GM12878 (cell line): ENCODE data around the gene STK39. TPM values are rescaled to one million over a fixed set of nuclear protein-coding genes. Genes with fewer than 3 reads are reported as not detected.

Experiments
- ATAC-seq: fragments of 200-7000 bp; cut with Tn5 transposase; 3 replicates; pipeline ENCODE4 v1.9.1; 2020; ENCODE audit warnings: mild to moderate bottlenecking, moderate library complexity
- BruUV-seq: library from RNA; stranded (reverse); fragments of 400-500 nt; replicated peaks from 2 replicates; lab custom pipeline; 2021; lab: Mats Ljungman, UMichigan
- CTCF ChIA-PET: fragments of 300-600 bp; sonication (Branson Sonifier 250); formaldehyde crosslinking; extraction: SDS; loops from one replicate; lab custom pipeline; 2021; ENCODE audit warnings: inconsistent platforms; lab: Yijun Ruan, JAX
- POLR2A ChIA-PET: fragments of 350-600 bp; formaldehyde crosslinking; extraction: SDS; loops from one replicate; lab custom pipeline; 2021; ENCODE audit warnings: inconsistent platforms; lab: Charles Lee
- RAD21 ChIA-PET: fragments of 300-600 bp; sonication (Branson Sonifier 250); formaldehyde crosslinking; loops from one replicate; lab custom pipeline; 2023; ENCODE audit warnings: antibody characterized with exemption; ENCODE audit not compliant: unreplicated experiment; lab: Charles Lee
- SMC1A ChIA-PET: fragments of 300-600 bp; sonication (Branson Sonifier 250); formaldehyde crosslinking; loops from one replicate; lab custom pipeline; 2023; ENCODE audit not compliant: unreplicated experiment, uncharacterized antibody; lab: Charles Lee
- DNase-seq: peaks from one replicate; pipeline ENCODE4 v3.0.0-alpha.2; 2011; ENCODE audit warnings: low read depth, low spot score
- FAIRE-seq: peaks from 3 replicates; lab custom pipeline; 2011; peaks lifted over from hg19 to GRCh38; lab: Jason Lieb, UNC
- H2AFZ ChIP-seq: 2 replicates; pipeline ENCODE4 v1.6.0; 2011; ENCODE audit warnings: low read depth, low read length, control low read depth; ENCODE audit not compliant: control insufficient read depth
- H3K27ac ChIP-seq: 2 replicates; pipeline ENCODE4 v1.5.1; 2011; ENCODE audit warnings: control low read depth; ENCODE audit not compliant: control insufficient read depth, insufficient read depth
- H3K27me3 ChIP-seq, 2 experiments: replicated peaks in 1 of 2; 2 replicates each; pipeline versions ENCODE4 v1.6.0 to v1.6.1; 2011; ENCODE audit warnings: low read length in 1 of 2; ENCODE audit not compliant: control insufficient read depth in 2 of 2, insufficient read depth in 2 of 2
- H3K36me3 ChIP-seq, 2 experiments: 2 replicates each; pipeline ENCODE4 v1.5.1; 2011; ENCODE audit warnings: low read length in 1 of 2; ENCODE audit not compliant: control insufficient read depth in 2 of 2, insufficient read depth in 2 of 2
- H3K4me1 ChIP-seq: 2 replicates; pipeline ENCODE4 v1.6.1; 2011; ENCODE audit warnings: mild to moderate bottlenecking, low read length, moderate library complexity, mixed read lengths; ENCODE audit not compliant: control insufficient read depth, insufficient read depth
- H3K4me2 ChIP-seq: 2 replicates; pipeline ENCODE4 v1.6.0; 2011; ENCODE audit warnings: control low read depth; ENCODE audit not compliant: control insufficient read depth, insufficient read depth
- H3K4me3 ChIP-seq: fragments of 200-600 bp; sonication (generic); 2 replicates; pipeline ENCODE4 v1.5.1; 2016
- H3K79me2 ChIP-seq: 2 replicates; pipeline ENCODE4 v1.6.0; 2011; ENCODE audit warnings: low read length; ENCODE audit not compliant: control insufficient read depth, insufficient read depth
- H3K9ac ChIP-seq: 2 replicates; pipeline ENCODE4 v1.8.0; 2011; ENCODE audit warnings: low read length, control low read depth, mixed read lengths; ENCODE audit not compliant: control insufficient read depth, insufficient read depth
- H3K9me3 ChIP-seq: replicated peaks from 3 replicates; pipeline ENCODE4 v1.5.1; 2011; ENCODE audit warnings: mild to moderate bottlenecking, low read length; ENCODE audit not compliant: control insufficient read depth, insufficient read depth
- H4K20me1 ChIP-seq: 2 replicates; pipeline ENCODE4 v1.6.0; 2011; ENCODE audit not compliant: control insufficient read depth, insufficient read depth
- ASH2L ChIP-seq: fragments of 300-600, 200-600 bp; sonication (generic); IDR thresholded peaks from 2 replicates; pipeline ENCODE4 v1.6.1; 2017; ENCODE audit warnings: low read depth, mild to moderate bottlenecking, borderline replicate concordance
- CBFB ChIP-seq: IDR thresholded peaks from 2 replicates; pipeline ENCODE4 v1.6.1; 2016; ENCODE audit warnings: antibody characterized with exemption, low read depth
- CBX5 ChIP-seq: sonication (generic); IDR thresholded peaks from 2 replicates; pipeline ENCODE4 v1.6.1; 2016; ENCODE audit warnings: low read depth, moderate library complexity, mild to moderate bottlenecking, inconsistent platforms
- FOS ChIP-seq: IDR thresholded peaks from 3 replicates; pipeline ENCODE4 v1.6.1; 2011; ENCODE audit warnings: borderline replicate concordance; ENCODE audit not compliant: insufficient read length; ENCODE audit errors: extremely low read depth
- MEF2A ChIP-seq: IDR thresholded peaks from 2 replicates; pipeline ENCODE4 v1.6.1; 2011; ENCODE audit warnings: low read depth, mild to moderate bottlenecking, low read length, moderate library complexity; ENCODE audit not compliant: insufficient read depth
- RB1 ChIP-seq: fragments of 450-650 bp; formaldehyde crosslinking; IDR thresholded peaks from 2 replicates; pipeline ENCODE4 v1.6.1; 2017; ENCODE audit warnings: mild to moderate bottlenecking, borderline replicate concordance
- SMAD1 ChIP-seq: fragments of 450-650 bp; IDR thresholded peaks from 2 replicates; pipeline ENCODE4 v1.6.1; 2018; ENCODE audit warnings: mild to moderate bottlenecking, low read depth; ENCODE audit not compliant: partially characterized antibody
- WRNIP1 ChIP-seq: IDR thresholded peaks from 2 replicates; pipeline ENCODE4 v1.6.1; 2011; ENCODE audit warnings: low read depth, low read length, improper control_type of control experiment, borderline replicate concordance
- ZNF24 ChIP-seq: fragments of 450-650 bp; IDR thresholded peaks from 2 replicates; pipeline ENCODE4 v1.6.1; 2017; ENCODE audit warnings: antibody characterized with exemption, mild to moderate bottlenecking
- ZNF384 ChIP-seq: IDR thresholded peaks from 2 replicates; pipeline ENCODE4 v1.6.1; 2012; ENCODE audit warnings: low read depth, mild to moderate bottlenecking, low read length, improper control_type of control experiment, borderline replicate concordance
- WGBS: methylation state at CpG from one replicate; pipeline ENCODE4 v1.1.6; 2016; ENCODE audit warnings: low lambda C conversion rate; ENCODE audit not compliant: insufficient replicate concordance, insufficient coverage; ENCODE audit errors: missing lambda C conversion rate; 5-methylcytosine and 5-hydroxymethylcytosine counted together
- in situ Hi-C: fragments of 300-500 bp; cut with MboI; formaldehyde crosslinking; loops from 9 replicates; pipeline ENCODE4 v1.14.3; 2018; ENCODE audit warnings: mixed read lengths
- intact Hi-C: fragments of 100-400 bp; cut with micrococcal nuclease; formaldehyde crosslinking; loops from one replicate; pipeline ENCODE4 v1.14.2; 2022; ENCODE audit not compliant: unreplicated experiment
- polyA plus RNA-seq, 11 experiments: library from polyadenylated mRNA; depleted of rRNA in 4 of 11; unstranded in 6 of 11; stranded (reverse) in 5 of 11; fragments of >200 nt; fragmentation: Nextera tagmentation in 4 of 11; fragmentation: Illumina TruSeq in 1 of 11; extraction: Ambion mirVana in 4 of 11; extraction: Trizol in 1 of 11; gene quantifications; 1 replicate in 1 of 11; 2 replicates in 10 of 11; pipeline versions ENCODE4 v1.2.1 to v1.2.3, GENCODE V29; 2011 to 2016; ENCODE audit warnings: inconsistent platforms in 2 of 11, missing spikeins in 2 of 11, low read depth in 1 of 11
- total RNA-seq, 4 experiments: library from RNA; depleted of rRNA in 3 of 4; stranded (reverse); fragments of >200 nt in 3 of 4; fragmentation: Illumina TruSeq in 1 of 4; extraction: Trizol in 1 of 4; gene quantifications; 2 replicates each; pipeline versions ENCODE4 v1.2.1 to v1.2.3, GENCODE V29; 2013 to 2021
- TF ChIP-seq, protein P1 (sequence below), 3 experiments: IDR thresholded peaks in 2 of 3; conservative IDR thresholded peaks in 1 of 3; 2 replicates each; pipeline ENCODE4 v1.5.1; 2011; ENCODE audit warnings: low read depth in 3 of 3, low read length in 3 of 3, mild to moderate bottlenecking in 3 of 3, control low read depth in 2 of 3, moderate library complexity in 2 of 3, inconsistent platforms in 1 of 3, mixed read lengths in 1 of 3; ENCODE audit not compliant: control insufficient read depth in 2 of 3, insufficient read depth in 1 of 3; ENCODE audit errors: extremely low read depth in 1 of 3
- TF ChIP-seq, protein P2 (sequence below): IDR thresholded peaks from 2 replicates; pipeline ENCODE4 v1.6.1; 2012; ENCODE audit warnings: low read depth, low read length, improper control_type of control experiment

STK39 gene
- total and polyA plus RNA-seq, 10 of the 15 experiments (the other 5 are each of a cell fraction or from before 2014, with no cell fraction given): 0.03 to 0.21 (median 0.07) TPM; not detected in 5

DNA sequence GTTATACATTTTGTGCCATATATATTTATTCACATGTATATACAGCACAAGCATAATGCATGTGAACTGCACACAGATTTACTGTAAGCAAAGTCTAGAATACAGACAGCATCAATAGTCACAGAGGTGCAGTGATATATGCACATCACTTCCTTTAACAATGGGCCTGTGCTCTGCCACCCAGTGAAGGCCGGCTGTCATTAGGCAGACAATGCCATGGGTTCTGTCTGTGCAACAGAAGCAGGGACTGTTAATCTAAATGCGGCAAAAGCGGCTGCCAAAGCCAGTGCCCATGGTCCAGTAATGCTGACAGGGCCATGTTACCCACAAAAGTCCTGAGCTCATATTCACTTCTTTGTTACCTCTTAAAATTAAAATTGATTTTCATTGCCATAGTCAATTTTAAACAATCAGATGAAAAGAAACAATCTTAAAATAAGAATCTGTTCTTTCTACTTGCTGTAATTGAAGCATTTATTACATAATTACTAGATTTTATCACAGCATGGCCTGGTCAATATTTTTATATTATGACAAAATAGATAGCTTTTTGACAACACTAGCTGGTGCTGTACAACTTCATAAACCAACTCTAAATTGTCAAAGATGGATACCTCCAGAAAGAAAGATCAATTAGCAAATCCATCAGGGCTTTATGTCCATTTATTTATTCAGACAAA is 232.0 kb downstream of the STK39 start:
- TF ChIP-seq RB1: no peak
- TF ChIP-seq, protein P1, sequence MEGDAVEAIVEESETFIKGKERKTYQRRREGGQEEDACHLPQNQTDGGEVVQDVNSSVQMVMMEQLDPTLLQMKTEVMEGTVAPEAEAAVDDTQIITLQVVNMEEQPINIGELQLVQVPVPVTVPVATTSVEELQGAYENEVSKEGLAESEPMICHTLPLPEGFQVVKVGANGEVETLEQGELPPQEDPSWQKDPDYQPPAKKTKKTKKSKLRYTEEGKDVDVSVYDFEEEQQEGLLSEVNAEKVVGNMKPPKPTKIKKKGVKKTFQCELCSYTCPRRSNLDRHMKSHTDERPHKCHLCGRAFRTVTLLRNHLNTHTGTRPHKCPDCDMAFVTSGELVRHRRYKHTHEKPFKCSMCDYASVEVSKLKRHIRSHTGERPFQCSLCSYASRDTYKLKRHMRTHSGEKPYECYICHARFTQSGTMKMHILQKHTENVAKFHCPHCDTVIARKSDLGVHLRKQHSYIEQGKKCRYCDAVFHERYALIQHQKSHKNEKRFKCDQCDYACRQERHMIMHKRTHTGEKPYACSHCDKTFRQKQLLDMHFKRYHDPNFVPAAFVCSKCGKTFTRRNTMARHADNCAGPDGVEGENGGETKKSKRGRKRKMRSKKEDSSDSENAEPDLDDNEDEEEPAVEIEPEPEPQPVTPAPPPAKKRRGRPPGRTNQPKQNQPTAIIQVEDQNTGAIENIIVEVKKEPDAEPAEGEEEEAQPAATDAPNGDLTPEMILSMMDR (IDR thresholded peaks at IDR 0.05 in 2 of 3, conservative IDR thresholded peaks at IDR 0.05 in 1 of 3; ENCODE audit: control insufficient read depth in 2 of 3, extremely low read depth in 1 of 3, insufficient read depth in 1 of 3, low read depth in 3 of 3, low read length in 3 of 3): no peak
- TF ChIP-seq SMAD1: no peak
- TF ChIP-seq, protein P2, sequence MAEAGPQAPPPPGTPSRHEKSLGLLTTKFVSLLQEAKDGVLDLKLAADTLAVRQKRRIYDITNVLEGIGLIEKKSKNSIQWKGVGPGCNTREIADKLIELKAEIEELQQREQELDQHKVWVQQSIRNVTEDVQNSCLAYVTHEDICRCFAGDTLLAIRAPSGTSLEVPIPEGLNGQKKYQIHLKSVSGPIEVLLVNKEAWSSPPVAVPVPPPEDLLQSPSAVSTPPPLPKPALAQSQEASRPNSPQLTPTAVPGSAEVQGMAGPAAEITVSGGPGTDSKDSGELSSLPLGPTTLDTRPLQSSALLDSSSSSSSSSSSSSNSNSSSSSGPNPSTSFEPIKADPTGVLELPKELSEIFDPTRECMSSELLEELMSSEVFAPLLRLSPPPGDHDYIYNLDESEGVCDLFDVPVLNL: no peak
- TF ChIP-seq CBFB: no peak
- no peak for TF ChIP-seq WRNIP1
- TF ChIP-seq ZNF24: no peak
- no peak for TF ChIP-seq ZNF384
- no peak for TF ChIP-seq FOS
- no peak for TF ChIP-seq CBX5
- no peak for TF ChIP-seq ASH2L
- no peak for TF ChIP-seq MEF2A
- ChIA-PET RAD21 (no interaction called here), SMC1A (no interaction called here), CTCF (interaction anchor here (1.8 kb wide), 1 partner anchor 104 kb away, joined by 4 read pairs; no protein-coding TSS in a partner anchor), POLR2A (no interaction called here)
- Histone ChIP-seq H3K27ac (no peak overlapping the region), H3K4me3 (no peak overlapping the region), H2AFZ (no peak overlapping the region), H3K27me3 (no peaks in the 10 kb centered on the region), H3K79me2 (no peaks in the 10 kb centered on the region), H3K4me1 (no peaks in the 10 kb centered on the region), H3K4me2 (no peak overlapping the region), H3K9me3 (no peaks in the 10 kb centered on the region), H3K36me3 (no peaks in the 10 kb centered on the region), H4K20me1 (no peaks in the 10 kb centered on the region), H3K9ac (no peak overlapping the region)
- intact Hi-C loops (no loop called here), in situ Hi-C loops (no loop called here)
- DNase-seq: no peak
- BruUV-seq: no TSS peak
- FAIRE-seq: no peak
- WGBS: 73% methylated on average over 3 of the region's 3 CpGs
- no peak for ATAC-seq
